Activated naive CD4-positive, alpha-beta T cell treated with anti-CD3 and anti-CD28 coated beads, Interleukin-2, amount 50 U/mL, for 16 hours (primary cell): ENCODE results near the gene HES1.
"Not testable (repeated sequence)": the region's sequence is repeated elsewhere in the genome, so short reads cannot be mapped to it uniquely, and the experiment has no call there.

Experiments
- DNase-seq: peaks from one replicate; pipeline ENCODE4 v3.0.0-alpha.2; 2020

The HES1 gene

DNA sequence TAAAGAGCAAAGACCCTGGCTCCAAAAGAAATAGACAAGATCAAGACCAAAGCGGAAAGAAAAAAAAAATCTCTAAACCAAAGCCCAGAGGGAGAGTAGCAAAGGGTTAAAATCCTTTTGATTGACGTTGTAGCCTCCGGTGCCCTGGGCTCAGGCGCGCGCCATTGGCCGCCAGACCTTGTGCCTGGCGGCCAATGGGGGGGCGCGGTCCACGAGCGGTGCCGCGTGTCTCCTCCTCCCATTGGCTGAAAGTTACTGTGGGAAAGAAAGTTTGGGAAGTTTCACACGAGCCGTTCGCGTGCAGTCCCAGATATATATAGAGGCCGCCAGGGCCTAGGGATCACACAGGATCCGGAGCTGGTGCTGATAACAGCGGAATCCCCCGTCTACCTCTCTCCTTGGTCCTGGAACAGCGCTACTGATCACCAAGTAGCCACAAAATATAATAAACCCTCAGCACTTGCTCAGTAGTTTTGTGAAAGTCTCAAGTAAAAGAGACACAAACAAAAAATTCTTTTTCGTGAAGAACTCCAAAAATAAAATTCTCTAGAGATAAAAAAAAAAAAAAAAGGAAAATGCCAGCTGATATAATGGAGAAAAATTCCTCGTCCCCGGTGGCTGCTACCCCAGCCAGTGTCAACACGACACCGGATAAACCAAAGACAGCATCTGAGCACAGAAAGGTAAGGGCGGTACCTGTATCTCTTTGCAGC lies at the start of gene HES1:
Gene HES1 (plus strand): TSS at position 343 of the 713 bp plus-strand sequence. CDS start 233 bp downstream, at position 576.
- DNase-seq, result peak; percentile 64

DNA sequence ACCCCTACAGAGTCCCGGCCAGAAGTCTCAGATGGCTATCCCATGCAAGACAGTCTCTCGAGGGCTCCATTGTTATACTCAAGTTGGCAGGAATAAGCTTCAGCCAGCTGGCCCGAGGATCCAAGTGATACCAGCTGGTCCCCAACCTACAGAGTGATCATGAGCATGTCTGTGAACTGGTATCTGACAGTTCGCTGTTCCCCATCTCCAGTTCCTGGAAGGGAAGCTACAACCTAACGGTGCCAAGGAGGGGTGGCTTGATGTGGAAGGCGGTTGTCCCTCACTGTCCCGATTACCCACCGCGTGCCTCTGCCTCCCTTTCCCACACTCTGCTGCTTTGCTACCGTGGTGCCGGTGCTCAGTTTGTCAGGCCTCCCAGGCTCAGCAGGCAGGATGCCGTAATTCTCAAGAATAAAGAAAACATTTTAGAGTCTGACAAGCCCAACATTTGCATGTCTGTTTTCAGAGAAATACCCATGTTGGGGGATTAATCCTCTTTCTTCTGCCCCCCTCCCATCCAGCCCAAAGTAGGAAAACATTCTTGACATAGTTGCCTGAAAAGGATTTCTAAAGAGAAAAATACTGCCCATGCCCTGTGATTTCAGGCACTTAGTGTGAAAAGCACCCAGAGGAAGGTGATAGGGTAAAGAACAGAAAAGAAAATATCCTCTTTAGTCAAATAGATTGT lies 49.4 kb upstream of the HES1 start:
- no peak for DNase-seq

- DNase-seq, result no peak
These were observed 48.7 kb upstream of the HES1 start for GRCh38 chr3:194087280-194087679.

- no peak for DNase-seq
These were observed 47.7 kb upstream of the HES1 start for GRCh38 chr3:194087995-194088855.

GRCh38 chr3:194089357-194090177 lies 46.4 kb upstream of the HES1 start:
- DNase-seq, result no peak

DNA sequence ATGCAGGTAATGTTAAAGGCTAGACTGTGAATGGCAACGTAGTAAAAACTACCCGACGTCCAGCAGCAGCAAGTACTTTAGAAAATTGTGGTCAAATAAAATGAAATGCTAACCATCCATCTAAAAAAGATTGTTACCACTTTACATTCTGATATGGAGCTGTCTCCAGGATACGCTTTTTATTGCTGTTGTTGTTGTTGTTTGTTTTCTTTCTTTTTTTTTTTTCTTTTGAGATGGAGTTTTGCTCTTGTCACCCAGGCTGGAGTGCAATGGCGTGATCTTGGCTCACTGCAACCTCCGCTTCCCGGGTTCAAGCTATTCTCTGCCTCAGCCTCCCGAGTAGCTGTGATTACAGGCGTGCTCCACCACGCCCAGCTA lies 45.8 kb upstream of the HES1 start:
- DNase-seq, result not testable (repeated sequence)

DNA sequence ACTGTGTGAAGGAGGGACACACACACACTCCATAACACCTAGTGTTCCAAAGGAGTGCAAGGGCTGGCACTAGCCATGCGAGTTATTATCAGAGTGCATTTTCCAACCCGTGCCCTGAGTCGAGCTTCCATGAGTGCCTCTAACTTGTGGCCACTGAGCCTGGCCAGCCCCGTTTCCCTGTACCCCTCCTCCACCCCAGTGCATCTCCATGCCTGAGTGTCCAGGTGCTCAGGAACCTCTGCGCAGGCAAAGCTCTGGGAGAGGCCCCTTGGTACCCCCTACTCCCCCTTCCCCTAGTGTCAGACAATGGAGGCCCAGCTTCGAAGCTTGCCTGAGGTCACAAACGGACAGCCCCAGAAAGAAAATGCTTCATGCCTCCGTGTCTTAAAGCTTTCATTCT lies 45.2 kb upstream of the HES1 start:
- no peak for DNase-seq

- DNase-seq, result no peak
These were observed 44.8 kb upstream of the HES1 start for GRCh38 chr3:194091141-194091540.

DNA sequence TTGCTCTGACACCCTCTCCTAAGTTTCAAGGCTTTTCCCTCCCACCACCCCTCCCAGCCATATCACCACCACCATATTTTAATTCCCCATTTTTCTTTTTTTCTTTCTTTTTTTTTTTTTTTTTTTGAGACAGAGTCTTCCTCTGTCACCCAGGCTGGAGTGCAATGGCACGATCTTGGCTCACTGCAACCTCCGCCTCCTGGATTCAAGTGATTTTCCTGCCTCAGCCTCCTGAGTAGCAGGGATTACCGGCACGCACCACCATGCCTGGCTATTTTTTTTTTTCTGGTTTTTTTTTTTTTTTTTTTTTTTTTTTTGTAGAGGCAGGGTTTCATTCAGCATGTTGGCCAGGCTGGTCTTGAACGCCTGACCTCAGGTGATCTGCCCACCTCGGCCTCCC lies 44.1 kb upstream of the HES1 start:
- DNase-seq, result not testable (repeated sequence)

- DNase-seq, result no peak
These were observed 43.1 kb upstream of the HES1 start for GRCh38 chr3:194092881-194093301.

GRCh38 chr3:194093842-194094241 lies 42.1 kb upstream of the HES1 start:
- no peak for DNase-seq

- no peak for DNase-seq
These were observed 40.5 kb upstream of the HES1 start for GRCh38 chr3:194095464-194095863.

DNA sequence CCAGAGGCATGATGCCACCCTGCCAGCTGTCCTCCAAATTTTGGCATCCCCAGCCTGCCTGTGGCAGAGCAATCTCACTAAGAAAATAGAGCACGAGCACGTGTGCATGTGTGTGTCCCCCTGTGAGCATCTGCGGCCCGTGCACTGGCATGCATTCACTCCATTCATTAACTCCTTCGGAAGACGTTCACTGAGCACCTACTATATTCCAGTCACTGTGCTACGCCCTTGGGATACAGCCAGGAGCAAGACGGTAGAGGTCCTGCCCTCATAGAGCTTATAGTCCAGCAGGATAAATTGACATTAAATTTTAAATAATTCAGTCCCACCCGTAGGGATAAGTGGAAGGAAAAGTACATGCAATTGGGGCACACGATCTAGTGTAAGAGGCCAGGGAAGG lies 40.0 kb upstream of the HES1 start:
- no peak for DNase-seq

DNA sequence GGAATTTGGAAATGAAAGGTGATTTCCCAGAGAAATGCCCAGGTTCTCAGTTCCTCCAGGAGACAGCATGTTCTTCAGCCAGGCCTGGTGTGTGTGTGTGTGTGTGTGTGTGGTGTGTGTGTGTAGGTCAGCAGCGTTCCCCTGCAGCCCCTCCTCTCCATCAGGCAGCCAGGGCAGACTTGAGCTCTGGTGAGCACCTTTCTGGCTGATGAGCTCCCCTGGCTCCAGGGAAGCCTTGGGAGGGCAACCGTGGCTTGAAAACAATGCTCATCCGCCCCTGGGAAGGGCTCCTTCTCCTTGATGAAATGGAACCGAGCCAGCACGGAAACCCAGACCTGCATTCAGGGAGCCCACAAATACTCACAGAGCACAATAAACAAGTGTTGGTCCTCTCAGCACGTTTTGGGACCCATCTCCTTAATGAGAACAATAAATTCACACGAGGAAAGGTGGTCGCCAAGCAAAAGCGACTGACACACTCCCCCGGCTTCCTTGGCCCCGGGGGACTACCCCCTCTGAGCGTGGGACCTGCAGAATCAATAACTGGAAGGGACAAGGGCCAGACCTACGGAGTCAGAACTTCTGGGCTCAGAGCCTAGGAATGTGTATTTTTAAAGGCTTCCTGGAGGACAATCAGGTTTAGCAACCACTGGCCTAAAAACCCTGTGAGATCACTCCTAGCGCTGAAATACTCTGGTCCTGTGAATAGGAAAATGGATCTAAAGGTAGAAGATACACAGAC lies 38.6 kb upstream of the HES1 start:
- no peak for DNase-seq

GRCh38 chr3:194098081-194098842 lies 37.7 kb upstream of the HES1 start:
- no peak for DNase-seq

DNA sequence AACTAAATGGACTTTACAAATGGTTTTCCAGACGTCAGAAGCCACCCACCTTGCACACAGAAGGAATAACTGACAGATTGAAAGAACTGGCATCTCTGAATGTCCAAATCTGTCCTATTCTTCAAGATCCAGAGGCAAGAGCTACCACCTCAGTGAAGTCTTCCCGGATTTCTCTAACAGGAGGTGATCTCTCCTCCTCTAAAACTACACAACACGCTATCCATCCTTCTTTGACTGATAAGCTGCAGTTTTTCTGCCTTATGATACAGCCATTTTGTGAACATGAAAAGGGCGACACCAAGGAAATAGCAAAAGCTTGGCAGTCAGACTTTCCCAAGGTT lies 37.1 kb upstream of the HES1 start:
- DNase-seq, result no peak

- DNase-seq, result no peak
These were observed 36.7 kb upstream of the HES1 start for GRCh38 chr3:194099215-194099614.

- no peak for DNase-seq
These were observed 35.0 kb upstream of the HES1 start for GRCh38 chr3:194100856-194101390.

DNA sequence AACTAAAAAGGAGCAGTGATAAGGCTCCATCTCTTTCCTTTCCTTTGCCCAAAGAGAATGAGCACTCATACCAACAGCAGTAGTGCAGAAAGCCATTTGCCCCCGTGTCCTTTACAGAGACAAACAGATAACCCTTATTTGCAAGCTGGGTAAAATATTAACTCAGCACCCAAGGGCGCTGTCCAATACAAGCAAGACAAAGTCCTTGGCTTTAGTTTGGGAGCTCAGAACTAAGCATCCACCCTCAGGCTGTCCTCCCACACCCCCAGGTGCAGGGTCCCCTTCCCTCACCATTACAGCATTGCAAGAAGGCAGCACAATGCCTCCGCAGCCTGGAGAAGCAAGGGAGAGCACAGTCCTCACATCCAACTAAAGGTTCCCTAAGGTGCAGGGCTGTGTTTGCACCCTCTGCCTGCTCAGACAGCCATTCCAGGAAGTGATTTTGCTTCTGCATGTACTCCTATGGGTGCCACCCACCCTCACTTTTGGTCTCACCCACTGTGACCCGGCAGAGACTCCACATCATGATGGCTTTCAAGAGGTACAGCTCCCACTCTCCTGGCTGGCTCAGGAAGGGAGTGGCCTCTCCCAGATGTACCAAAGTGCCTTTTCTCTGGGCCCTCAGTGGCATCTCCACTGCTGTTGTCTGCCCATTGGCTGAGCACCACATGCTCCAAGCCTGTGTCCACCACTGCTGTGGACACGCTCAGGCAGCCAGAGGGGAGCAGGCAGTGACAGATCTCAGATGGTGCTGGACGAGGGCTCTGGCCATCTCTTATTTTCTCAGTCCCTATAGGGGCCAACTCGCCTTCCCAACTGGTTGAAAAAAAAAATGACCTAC lies 34.1 kb upstream of the HES1 start:
- DNase-seq, result no peak

DNA sequence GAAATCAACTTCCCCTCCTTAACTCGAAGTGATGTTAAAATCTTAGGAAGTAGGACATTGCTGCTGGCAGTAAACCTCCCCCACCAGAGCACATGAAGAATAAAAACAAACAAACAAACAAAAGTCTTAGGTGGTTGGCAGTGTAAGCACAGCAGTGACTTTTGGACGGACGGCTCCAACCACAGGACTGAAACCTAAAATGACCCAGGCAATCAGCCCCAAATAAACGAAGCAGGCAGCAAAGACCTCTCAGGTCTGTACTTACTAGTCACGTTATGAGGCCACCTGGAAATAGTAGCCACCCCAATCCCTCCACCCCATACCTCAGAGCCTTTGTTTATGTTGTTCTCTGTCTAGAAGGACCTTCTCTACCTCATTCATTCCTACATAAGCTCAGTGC lies 33.5 kb upstream of the HES1 start:
- no peak for DNase-seq
